ENCODE data around the gene SLC35E2B.
"Not testable (repeated sequence)": the region's sequence is repeated elsewhere in the genome, so short reads cannot be mapped to it uniquely, and the experiment has no call there.

Gene SLC35E2B

DNA sequence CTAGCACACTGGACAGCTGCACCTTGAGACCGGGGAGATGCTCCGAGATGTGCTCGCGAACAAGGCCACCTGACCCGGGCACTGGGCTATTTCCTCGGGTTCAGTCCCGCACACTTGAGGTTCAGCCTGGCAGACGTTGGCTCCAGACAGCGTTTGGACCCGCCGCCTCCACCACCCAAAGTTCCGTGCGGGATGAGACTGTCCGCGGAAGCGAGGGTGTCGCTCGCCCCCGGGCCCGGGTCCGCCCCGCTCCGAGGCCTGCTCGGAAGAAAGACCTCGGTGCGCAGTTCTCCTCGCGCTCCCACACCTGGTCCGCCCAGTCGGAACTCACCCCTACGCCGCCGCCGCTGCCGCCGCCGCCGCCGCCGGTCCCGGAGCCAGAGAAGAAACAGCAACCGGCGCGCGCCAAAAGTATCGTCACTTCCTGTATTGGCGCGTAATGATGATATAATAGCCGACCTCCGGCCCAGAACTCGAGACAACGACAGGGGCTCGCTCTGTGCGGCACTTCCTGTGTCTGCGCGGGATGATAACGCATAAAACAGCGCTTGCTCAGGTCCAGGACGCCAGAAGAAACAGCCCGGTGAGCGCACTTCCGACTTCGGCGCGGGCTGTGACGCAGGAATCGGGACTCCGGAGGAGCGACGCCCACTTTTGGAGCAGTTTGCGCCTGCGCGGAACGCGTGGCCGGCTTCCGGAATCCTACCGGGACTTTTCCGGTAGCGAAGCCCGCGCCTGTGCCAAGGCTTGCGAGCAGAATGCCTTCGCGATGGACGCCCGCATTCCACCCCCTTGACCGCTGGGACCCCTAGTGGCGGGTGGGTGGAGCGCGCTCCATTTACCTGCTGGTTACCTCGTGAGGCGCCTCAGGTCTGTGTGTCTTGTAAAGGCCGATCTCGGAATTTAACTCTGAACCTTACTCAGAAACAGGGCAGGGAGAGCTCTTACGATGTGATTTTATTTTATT lies 33.7 kb downstream of the SLC35E2B start, which contains the start of gene CDK11B:
CDK11B (minus strand) TSS at position 422 of the 967 bp plus-strand sequence. CDS start 1,519 bp downstream, outside the sequence.
- peaks cover 28 to 33% (median 32%) of the 10 kb centered on the region in 11 experiments for H3K36me3 ChIP-seq
- H3K9ac ChIP-seq = peak within 1 kb of the TSS; percentile 75 to 92 (median 85)
- H3K27ac ChIP-seq = peak within 1 kb of the TSS; percentile 82 to 96 (median 90)
- H3K4me2 ChIP-seq = peak within 1 kb of the TSS; percentile 62 to 74 (median 67)
- H3K9me3 ChIP-seq (replicated peaks in 1 of 11); H3K27me3 ChIP-seq; H3K4me1 ChIP-seq: not testable (repeated sequence)
- peaks cover 0 to 11% (median 5%) of the 10 kb centered on the region in 11 experiments; a peak in 4 of 22 replicates for H4K20me1 ChIP-seq
- H3K4me3 ChIP-seq = peak within 1 kb of the TSS; percentile 66 to 79 (median 74)

DNA sequence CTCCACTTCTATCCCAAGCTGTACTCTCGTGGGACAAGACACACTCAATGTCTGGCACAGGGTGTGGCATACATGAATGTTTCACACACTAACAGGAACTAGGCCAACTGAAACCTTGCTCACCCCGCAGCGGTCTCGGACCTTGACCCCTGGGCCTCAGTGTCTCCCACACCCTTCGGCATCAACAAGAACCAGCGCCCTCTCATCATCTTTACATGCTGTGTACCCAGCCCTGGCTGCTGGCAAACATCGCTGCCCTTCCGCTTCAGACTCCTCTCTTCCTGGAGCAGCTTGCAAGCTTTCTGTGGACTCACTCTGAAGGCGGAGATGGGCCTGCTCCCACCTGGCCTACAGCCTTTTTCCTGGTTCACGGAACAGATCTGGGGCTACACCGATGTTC lies 44.3 kb downstream of the SLC35E2B start:
- H3K4me1 ChIP-seq; H3K4me2 ChIP-seq; H3K27ac ChIP-seq; H3K9ac ChIP-seq; H3K4me3 ChIP-seq; H3K9me3 ChIP-seq (replicated peaks in 1 of 11); H3K27me3 ChIP-seq: not testable (repeated sequence)
- peaks cover 67 to 79% (median 71%) of the 10 kb centered on the region in 11 experiments for H3K36me3 ChIP-seq
- H4K20me1 ChIP-seq = peaks cover 0 to 12% (median 0%) of the 10 kb centered on the region in 11 experiments; a peak in 2 of 22 replicates

DNA sequence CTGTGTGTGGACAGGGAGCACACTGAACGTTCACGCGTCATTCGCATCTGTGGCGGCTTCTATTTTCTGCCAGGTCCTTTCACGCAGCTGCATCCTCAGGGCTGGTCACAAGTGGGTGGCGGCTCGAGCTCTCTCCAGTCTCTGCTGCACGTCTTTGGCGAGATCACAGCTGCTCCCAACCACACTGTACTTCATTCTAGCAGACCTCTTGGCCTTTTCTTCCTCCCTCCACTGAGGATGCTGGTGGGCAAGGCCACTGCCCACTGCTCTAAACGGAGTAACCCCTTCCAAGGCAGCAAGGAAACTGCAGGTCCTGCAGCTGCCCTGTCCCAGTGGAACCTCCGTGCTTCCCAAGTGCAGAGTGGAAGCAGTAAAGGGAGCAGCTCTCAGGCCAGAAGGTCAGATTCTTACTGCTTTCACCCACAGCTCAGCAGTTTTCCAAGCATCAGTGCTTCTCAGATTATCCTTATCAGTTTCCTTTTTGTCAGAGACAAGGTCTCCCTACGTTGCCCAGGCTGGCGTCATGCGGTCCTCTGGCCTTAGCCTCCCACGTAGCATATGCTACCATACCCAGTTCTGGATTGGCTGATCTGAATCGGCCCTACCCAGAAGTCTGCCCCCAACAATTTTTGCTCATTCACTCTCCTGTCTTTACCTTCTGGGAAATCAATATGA lies 44.9 kb downstream of the SLC35E2B start:
- H3K9ac ChIP-seq; H3K4me2 ChIP-seq; H3K4me3 ChIP-seq; H3K27me3 ChIP-seq; H3K9me3 ChIP-seq (replicated peaks in 1 of 11); H3K4me1 ChIP-seq; H3K27ac ChIP-seq: not testable (repeated sequence)
- Histone ChIP-seq H4K20me1 (peaks cover 0 to 12% (median 0%) of the 10 kb centered on the region in 11 experiments; a peak in 2 of 22 replicates), H3K36me3 (peaks cover 62 to 74% (median 66%) of the 10 kb centered on the region in 11 experiments)

DNA sequence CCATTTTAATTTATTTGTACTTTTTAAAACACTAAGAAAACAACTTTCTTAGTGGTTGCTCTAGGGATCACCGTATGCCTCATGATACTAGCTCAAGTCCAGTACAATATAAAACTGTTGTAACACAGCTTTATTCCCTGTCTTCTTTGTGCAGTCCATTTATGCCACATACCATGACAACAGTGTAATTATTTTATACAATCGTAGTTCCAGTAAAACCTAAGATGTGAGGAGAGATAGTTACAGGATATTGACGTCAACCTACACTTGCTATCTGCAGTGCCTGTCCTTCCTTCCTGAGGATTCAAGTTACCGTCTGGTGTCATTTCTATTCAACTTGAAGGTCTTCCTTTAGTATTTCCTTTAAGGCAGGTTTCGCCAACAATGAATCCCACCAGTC lies 46.3 kb downstream of the SLC35E2B start:
- not testable (repeated sequence) for H3K9me3 ChIP-seq (replicated peaks in 1 of 11); H3K9ac ChIP-seq; H3K27me3 ChIP-seq; H3K4me1 ChIP-seq; H3K4me3 ChIP-seq; H3K4me2 ChIP-seq; H3K27ac ChIP-seq
- Histone ChIP-seq H3K36me3 (peaks cover 48 to 60% (median 52%) of the 10 kb centered on the region in 11 experiments), H4K20me1 (peaks cover 0 to 12% (median 0%) of the 10 kb centered on the region in 11 experiments; a peak in 1 of 22 replicates)

DNA sequence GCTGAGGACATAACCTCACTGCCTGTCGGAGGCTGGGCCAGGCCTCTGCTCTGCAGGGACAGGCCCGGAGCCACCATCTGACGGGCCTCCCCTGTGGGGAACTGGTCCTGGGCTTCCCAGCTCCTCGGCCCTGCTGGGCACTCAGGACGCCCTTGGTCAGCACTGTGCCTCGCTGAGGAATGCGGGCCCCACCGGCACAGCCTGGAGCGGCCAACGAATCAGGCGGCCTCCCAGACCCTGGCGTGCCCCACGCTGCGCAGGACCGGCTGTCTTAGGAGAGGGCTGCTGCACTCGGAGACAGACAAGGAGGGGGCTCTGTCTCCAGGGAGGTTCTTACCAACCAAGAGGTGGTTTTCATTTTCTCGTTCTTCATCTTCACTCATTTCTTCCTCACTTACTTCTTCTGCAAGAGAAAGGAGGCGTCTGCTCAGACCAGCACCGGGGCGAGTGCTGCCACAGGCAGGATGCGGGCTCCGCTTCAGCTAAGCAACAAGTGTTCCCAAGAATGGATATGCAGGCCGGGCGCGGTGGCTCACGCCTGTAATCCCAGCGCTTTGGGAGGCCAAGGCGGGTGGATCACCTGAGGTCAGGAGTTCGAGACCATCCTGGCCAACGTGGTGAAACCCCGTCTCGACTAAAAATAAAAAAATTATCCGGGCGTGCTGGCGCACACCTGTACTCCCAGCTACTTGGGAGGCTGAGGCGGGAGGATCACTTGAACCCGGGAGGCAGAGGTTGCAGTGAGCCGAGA lies 51.7 kb downstream of the SLC35E2B start:
- H3K9ac ChIP-seq; H3K27me3 ChIP-seq; H3K4me2 ChIP-seq; H3K27ac ChIP-seq; H3K4me3 ChIP-seq; H3K4me1 ChIP-seq; H3K9me3 ChIP-seq (replicated peaks in 1 of 11): not testable (repeated sequence)
- Histone ChIP-seq H4K20me1 (peaks cover 0 to 12% (median 0%) of the 10 kb centered on the region in 11 experiments; a peak in 3 of 22 replicates), H3K36me3 (peaks cover 15 to 39% (median 24%) of the 10 kb centered on the region in 11 experiments)

DNA sequence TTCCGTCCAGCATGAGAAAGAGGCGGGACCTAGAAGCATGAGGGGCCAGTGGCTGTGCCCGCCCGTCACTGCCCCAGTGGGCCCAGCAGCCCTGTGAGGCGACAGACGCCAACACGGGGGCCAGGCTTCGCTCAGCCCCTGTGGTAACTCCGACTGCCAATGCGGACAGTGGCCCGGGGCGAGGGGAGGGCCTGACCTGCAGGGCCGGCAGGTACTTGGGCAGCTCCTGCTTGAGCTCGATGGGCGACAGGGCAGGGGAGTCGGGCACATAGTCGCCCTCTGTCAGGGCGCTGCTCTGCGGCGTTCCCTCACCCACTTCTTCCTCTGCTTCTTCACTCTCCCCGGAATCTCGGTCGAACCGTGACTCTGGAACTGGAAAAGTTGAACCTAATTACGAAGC lies 52.5 kb downstream of the SLC35E2B start:
- not testable (repeated sequence) for H3K4me2 ChIP-seq; H3K27ac ChIP-seq; H3K4me1 ChIP-seq; H3K9ac ChIP-seq; H3K4me3 ChIP-seq; H3K9me3 ChIP-seq (replicated peaks in 1 of 11); H3K27me3 ChIP-seq
- peaks cover 0 to 12% (median 0%) of the 10 kb centered on the region in 11 experiments; a peak in 3 of 22 replicates for H4K20me1 ChIP-seq
- peaks cover 12 to 35% (median 21%) of the 10 kb centered on the region in 11 experiments; a peak in 20 of 22 replicates for H3K36me3 ChIP-seq

DNA sequence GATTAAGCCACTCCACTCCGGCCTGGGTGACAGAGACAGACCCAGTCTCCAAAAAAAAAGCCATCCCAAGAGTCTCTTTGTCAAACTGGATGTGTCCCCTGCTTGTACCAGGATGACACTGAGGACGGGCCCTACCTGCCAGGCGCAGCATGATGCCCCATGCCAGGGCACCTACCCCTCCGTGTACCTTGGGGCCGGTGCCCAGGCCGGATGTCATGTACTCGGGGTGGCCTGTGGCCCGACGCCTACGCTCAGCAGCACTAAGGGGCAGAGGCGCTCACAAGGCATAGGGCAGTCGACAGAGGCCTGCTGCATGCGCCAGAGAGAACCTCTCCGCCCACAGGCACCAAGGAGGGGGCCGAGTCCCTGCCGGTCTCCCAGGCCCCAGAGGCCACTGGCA lies 53.2 kb downstream of the SLC35E2B start:
- Histone ChIP-seq H4K20me1 (peaks cover 0 to 12% (median 0%) of the 10 kb centered on the region in 11 experiments; a peak in 3 of 22 replicates), H3K36me3 (peaks cover 12 to 35% (median 21%) of the 10 kb centered on the region in 11 experiments; a peak in 20 of 22 replicates)
- H3K4me1 ChIP-seq; H3K27me3 ChIP-seq; H3K4me2 ChIP-seq; H3K9ac ChIP-seq; H3K27ac ChIP-seq; H3K4me3 ChIP-seq; H3K9me3 ChIP-seq (replicated peaks in 1 of 11): not testable (repeated sequence)

DNA sequence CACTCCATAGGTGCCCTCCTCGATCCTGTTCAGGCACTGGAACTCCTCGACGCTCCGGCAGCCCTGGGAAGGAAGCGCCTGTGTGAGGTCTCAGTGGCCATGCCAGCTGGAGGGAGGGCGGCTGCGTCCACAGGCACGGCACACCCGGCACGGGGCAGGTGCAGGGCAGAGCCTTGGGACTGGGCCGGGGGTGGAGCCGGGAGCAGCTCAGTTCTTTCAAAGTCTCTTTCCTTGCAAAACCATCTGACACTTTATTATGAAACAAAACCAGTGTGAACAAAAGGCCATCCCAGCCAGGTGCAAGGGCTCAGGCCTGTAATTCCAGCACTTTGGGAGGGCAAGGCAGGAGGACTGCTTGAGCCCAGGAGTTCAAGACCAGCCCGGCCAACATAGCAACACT lies 54.1 kb downstream of the SLC35E2B start:
- not testable (repeated sequence) for H3K9ac ChIP-seq; H3K9me3 ChIP-seq (replicated peaks in 1 of 11)
- H3K36me3 ChIP-seq = peaks cover 12 to 35% (median 21%) of the 10 kb centered on the region in 11 experiments; a peak in 20 of 22 replicates

DNA sequence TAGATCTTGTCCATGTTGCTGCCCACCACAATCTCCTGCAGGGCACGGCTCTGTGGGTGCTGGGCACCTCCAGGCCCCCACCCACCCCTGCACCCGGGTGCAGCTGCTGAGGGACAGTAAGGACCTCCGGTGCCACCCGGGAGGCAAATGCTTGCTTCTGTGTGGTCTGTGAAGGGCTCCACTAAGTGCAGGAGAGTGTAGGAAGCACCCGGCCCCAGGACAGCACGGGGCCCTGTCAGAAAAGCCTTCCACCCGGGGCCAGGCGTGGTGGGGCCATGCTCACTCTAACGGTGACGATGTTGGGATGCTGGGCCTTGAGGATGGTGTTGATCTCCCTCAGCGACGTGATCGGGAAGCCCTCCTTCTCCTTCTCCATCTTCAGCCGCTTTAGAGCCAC lies 55.1 kb downstream of the SLC35E2B start:
- not testable (repeated sequence) for H3K4me3 ChIP-seq; H3K9me3 ChIP-seq (replicated peaks in 1 of 11); H3K4me1 ChIP-seq; H3K27me3 ChIP-seq; H3K4me2 ChIP-seq; H3K9ac ChIP-seq; H3K27ac ChIP-seq
- Histone ChIP-seq H4K20me1 (peaks cover 0 to 12% (median 0%) of the 10 kb centered on the region in 11 experiments; a peak in 3 of 22 replicates), H3K36me3 (peaks cover 12 to 35% (median 21%) of the 10 kb centered on the region in 11 experiments; a peak in 20 of 22 replicates)

More for the DNA sequence above, 54.1 kb downstream of the SLC35E2B start:
- H3K27ac ChIP-seq, H3K4me2 ChIP-seq, H3K4me1 ChIP-seq, H3K27me3 ChIP-seq, H3K4me3 ChIP-seq: not testable (repeated sequence)
- peaks cover 0 to 12% (median 0%) of the 10 kb centered on the region in 11 experiments; a peak in 3 of 22 replicates for H4K20me1 ChIP-seq

DNA sequence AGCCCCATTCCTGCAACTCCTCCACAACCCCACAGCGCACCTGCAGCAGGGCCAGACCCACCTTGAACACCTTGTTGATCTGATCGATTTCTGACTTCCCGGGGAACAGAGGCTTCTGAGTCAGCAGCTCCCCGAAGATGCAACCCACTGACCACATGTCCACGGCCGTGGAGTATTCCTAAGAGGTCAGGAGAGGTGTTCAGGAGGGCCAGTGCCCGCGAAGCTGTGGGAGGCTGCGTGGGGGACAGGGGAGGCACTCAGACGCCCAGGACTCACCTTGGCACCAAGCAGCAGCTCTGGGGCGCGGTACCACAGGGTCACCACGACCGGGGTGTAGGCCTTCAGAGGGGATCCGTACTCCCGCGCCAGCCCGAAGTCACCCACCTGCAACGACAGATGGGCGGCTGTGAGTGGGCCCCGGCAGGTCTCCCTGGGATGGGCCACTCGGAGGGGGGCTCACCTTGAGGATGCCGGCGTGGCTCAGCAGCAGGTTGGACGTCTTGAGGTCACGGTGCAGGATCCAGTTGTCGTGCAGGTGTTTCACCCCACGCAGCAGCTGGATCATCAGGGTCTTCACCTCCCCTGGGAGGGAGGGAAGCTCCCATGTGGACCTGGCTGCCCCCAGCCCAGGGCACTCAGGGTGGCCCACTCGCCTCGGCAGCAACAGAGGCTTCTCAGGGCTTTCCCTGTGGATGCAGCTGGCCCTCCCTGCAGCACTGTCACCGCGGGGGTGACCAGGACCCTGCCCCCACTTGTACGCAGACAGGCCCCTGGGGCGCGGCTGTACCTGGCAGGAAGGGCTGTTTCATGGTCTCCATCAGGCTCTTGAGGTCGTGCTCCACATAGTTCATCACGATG lies 55.7 kb downstream of the SLC35E2B start:
- not testable (repeated sequence) for H3K9me3 ChIP-seq (replicated peaks in 1 of 11); H3K27ac ChIP-seq; H3K9ac ChIP-seq; H3K4me1 ChIP-seq; H3K4me3 ChIP-seq; H3K27me3 ChIP-seq; H3K4me2 ChIP-seq
- Histone ChIP-seq H3K36me3 (peaks cover 12 to 35% (median 21%) of the 10 kb centered on the region in 11 experiments; a peak in 20 of 22 replicates), H4K20me1 (peaks cover 0 to 17% (median 3%) of the 10 kb centered on the region in 11 experiments; a peak in 6 of 22 replicates)

DNA sequence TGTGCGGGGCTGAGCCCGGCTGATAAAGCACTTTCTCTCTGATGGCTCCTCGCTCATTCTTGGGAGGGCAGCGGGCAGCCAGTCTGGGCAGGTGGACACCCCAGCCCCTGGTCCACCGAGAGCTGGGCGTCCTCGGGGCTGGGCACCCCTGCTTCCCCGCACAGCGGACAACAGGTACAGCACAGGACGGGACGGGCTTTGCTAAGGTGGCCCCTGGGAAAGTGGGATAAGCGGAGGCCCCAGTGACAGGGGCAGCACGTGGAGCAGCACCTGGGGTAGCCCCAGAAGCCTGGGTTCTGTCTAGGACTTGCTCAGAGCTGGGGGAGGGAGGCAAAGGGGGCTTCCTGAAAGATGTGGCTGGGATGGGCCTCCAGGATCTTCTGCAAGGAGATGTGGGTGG lies 58.0 kb downstream of the SLC35E2B start:
- Histone ChIP-seq H3K27me3 (peaks cover 21 to 28% (median 22%) of the 10 kb centered on the region in 11 experiments), H4K20me1 (peaks cover 0 to 32% (median 6%) of the 10 kb centered on the region in 11 experiments; a peak in 6 of 22 replicates), H3K36me3 (peaks cover 12 to 29% (median 19%) of the 10 kb centered on the region in 11 experiments; a peak in 20 of 22 replicates), H3K4me1 (peaks cover 4 to 19% (median 18%) of the 10 kb centered on the region in 10 experiments; a peak in 17 of 20 replicates)
- H3K9ac ChIP-seq; H3K27ac ChIP-seq; H3K9me3 ChIP-seq (replicated peaks in 1 of 11); H3K4me2 ChIP-seq; H3K4me3 ChIP-seq: not testable (repeated sequence)
